Activated CD8-positive, alpha-beta memory T cell treated with anti-CD3 and anti-CD28 coated beads for 48 hours (primary cell): ENCODE measurements around the gene TRIM34.
"Not testable (repeated sequence)": the region's sequence is repeated elsewhere in the genome, so short reads cannot be mapped to it uniquely, and the experiment has no call there.

ENCODE experiments used
- DNase-seq, 3 experiments: peaks; one replicate each; pipeline ENCODE4 v3.0.0-alpha.2; 2020; ENCODE audit warnings: low read depth in 2 of 3, low spot score in 2 of 3

TRIM34 gene

GRCh38 chr11:5684036-5684645 is 59.3 kb downstream of the TRIM34 start:
- no peak for DNase-seq

GRCh38 chr11:5684646-5685362 is 60.0 kb downstream of the TRIM34 start, which contains the start of gene TRIM5:
TSS of gene TRIM5 (minus strand) at chr11:5685074. CDS start at chr11:5680177, 4,897 bp downstream.
- DNase-seq, result peak; percentile 41 to 50 (median 48)

GRCh38 chr11:5686426-5686825 is 61.6 kb downstream of the TRIM34 start:
- DNase-seq, result no peak

GRCh38 chr11:5688482-5688881 is 63.7 kb downstream of the TRIM34 start:
- no peak for DNase-seq

GRCh38 chr11:5689551-5689983 is 64.8 kb downstream of the TRIM34 start, which contains the start of gene TRIM22:
TSS of gene TRIM22 (plus strand) at chr11:5689790. CDS start at chr11:5696233, 6,443 bp downstream.
- no peak for DNase-seq

- DNase-seq, result no peak
Observed at GRCh38 chr11:5690216-5690615, 65.4 kb downstream of the TRIM34 start.

GRCh38 chr11:5690736-5691135 is 65.9 kb downstream of the TRIM34 start:
- no peak for DNase-seq

GRCh38 chr11:5691238-5691963 is 66.6 kb downstream of the TRIM34 start:
- DNase-seq, result not testable (repeated sequence)

- no peak for DNase-seq
Observed at GRCh38 chr11:5691964-5692361, 67.2 kb downstream of the TRIM34 start.
